ENCODE results near the gene RAPGEF1.

RAPGEF1 gene

DNA sequence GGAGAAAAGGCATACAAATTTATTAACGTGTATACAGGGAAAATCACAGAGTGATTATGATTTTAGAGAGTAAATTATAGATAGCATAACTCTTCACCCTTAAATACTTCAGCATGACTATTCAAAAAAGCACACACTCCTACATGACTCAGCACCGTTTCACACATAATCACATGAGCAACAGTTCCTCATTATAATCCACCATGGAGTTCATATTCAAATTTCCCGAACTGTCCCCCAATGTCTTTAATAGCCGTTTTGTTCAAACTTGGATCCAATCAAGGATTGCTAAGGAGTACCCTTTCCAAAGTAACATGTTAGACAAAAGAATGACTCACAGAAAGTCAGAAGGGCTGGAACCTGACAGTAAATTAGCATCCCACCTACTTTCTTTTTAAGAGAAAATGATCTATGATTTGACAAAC lies 32.1 kb downstream of the RAPGEF1 start:
- no peak for DNase-seq (ENCODE audit: low read depth, low spot score)

DNA sequence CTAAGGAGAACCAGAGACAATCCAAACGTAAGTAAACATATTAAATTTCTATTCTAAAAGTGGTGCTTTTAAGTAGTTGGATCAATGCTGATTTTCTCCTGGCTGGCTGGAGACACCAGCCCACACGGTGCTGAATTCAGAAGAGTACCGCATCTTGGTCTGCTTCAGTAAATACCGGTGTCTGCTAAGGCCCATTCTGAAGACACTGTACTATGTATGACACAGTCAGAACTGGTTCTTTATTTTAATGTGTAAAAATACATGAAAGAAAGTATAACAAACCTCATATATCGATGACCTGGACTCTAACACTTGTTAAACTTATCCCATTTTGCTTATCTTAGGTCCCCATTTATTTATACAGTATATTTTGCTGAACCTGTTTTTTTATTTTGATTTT lies 32.8 kb downstream of the RAPGEF1 start:
- DNase-seq (ENCODE audit: low read depth, low spot score), result no peak

DNA sequence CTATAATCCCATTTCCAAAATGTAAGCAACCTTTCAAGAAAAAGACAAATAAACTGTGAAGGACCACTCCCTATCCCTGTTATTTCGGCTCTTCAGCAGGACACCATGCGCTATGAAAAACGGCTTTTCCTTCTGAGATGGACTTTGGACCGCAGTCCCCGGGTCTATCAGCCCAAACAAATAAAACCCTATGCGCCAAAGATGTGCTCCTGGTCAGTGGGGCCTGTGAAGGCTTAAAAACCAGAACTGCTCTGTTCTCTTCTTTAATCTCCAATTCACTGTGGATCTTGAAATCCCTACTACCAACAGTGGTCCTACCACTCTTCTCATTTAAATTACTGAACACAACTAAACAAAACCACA lies 33.3 kb downstream of the RAPGEF1 start:
- DNase-seq (ENCODE audit: low read depth, low spot score), result no peak

DNA sequence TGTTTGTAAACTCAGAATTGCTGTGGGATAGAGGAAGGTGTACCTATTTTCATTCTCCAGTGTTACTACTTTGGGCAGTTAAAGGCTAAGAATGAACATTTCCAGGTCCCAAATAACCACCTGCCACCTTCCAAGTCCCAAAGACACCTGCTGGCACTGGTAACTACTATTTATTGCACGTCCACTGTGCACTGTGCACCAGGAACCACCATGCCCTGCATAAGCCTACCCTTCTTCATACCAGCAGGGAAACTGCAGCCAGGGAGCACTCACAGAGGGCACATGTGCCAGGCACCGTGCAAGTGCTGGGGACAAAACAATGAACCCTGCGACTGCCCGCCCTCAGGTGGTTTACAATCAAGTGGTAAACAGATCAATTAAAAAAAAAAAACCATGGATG lies 34.9 kb downstream of the RAPGEF1 start:
- no peak for DNase-seq (ENCODE audit: low read depth, low spot score)

DNA sequence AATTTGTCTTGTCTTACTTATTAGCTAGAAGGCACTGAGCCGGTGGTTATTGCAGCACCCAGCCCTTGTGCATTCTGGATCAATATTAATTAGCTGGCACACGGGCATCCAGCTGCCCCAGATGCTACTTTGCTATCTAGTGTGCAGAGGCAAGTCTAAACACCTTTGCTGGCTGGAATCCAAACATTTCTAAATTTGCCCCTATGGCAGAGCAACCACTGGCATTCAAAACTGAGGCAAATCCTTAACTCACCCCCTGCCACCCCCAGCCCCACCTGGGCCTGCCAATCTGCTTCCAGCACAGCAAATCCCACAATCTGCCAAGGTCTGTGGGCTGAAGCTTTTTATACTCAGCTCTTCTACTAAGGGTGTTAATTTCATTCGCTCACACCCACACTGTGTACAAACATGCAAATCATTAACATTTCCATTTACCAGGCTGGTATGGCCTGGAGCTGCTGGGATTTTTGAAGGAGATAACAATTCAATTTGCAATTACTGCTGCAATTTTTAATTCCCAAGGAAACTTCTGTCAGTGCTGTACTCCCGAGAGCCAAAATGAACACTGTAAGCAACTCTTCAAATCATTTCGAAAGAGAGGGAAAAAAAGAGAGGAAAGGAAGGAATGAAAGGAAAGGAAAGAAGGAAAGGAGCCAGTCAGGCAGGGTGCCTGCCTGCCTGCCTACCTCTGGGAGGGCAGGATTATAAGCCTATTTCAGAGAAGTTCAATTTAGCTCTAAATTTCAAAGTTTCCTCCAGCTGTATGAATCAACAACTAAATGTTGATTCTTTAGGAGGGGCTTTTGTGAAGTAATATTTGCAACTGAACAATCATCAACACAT lies 35.5 kb downstream of the RAPGEF1 start:
- no peak for DNase-seq (ENCODE audit: low read depth, low spot score)

DNA sequence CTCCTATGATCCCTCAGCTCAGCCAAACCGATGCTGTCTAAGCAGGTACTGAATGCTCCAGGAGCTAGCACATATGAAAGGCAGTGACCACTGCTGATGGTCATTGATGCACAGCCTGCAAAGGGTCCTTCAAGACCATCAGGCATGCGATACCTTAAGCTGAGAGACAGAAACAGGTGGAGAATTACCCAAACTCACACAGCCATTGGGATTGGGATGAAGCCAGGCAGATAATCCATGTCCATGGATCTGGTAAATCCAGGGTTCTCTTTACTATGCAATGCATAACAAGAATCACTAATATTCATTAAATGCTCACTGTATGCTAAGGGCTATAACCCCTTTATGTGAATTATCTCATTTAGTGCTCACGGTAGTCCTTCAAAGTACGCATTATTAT lies 36.2 kb downstream of the RAPGEF1 start:
- no peak for DNase-seq (ENCODE audit: low read depth, low spot score)

DNA sequence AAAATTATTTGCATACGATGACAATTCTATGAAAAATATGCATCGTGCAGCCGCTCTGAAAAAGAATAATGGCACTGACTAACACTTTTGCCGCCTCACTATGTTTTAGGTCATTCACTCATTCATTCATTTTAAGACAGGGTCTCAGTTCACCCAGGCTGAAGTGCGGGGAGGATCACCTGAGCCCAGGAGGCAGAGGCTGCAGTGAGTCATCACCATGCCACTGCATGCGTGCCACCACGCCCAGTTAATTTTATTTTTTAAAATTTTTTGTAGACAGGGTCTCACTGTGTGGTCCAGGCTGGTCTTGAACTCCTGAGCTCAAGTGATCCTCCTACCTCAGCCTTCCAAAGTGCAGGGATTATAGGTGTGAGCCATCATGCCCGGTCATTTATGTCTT lies 37.0 kb downstream of the RAPGEF1 start:
- DNase-seq (ENCODE audit: low read depth, low spot score), result no peak

DNA sequence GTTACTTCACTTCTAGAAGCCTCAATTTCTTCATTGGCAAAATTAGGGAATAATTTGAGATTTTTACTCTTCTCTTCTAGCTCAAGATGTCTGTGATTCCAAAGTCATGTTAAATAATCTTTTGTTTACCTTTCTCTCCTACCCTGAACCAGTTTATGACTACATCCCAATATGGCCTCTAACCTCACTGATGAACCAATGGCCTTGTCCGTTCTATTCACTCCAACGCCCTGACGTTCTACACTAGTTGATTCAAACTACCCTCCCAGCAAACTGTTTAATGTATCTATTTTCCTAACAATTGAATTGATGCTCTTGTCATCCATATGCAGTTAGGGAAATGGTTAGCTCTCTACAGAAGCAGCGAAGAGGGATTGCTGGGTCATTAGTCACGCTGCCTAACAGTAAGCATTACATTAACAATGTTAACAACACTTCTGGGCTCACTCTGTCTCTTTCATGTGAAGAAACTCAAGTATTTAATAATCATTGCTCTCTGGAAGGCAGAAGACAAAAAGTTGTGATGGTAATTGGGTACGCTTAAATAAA lies 38.0 kb downstream of the RAPGEF1 start:
- peak; percentile 83 for DNase-seq (ENCODE audit: low read depth, low spot score)

DNA sequence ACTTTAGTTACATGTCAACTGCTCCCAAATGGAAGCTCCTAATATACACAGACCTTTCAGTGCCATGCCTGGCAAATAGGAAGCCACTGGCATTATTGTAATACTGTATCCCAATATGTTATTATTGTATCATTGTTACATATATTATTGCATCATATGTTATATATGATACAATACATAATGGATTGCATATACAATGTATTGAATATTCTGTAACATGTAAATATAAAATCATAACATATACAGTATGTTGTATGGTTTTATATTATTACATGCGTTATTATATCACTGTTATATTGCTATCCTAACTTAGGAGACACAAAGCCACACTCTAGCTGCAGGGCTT lies 38.5 kb downstream of the RAPGEF1 start:
- DNase-seq (ENCODE audit: low read depth, low spot score), result no peak

DNA sequence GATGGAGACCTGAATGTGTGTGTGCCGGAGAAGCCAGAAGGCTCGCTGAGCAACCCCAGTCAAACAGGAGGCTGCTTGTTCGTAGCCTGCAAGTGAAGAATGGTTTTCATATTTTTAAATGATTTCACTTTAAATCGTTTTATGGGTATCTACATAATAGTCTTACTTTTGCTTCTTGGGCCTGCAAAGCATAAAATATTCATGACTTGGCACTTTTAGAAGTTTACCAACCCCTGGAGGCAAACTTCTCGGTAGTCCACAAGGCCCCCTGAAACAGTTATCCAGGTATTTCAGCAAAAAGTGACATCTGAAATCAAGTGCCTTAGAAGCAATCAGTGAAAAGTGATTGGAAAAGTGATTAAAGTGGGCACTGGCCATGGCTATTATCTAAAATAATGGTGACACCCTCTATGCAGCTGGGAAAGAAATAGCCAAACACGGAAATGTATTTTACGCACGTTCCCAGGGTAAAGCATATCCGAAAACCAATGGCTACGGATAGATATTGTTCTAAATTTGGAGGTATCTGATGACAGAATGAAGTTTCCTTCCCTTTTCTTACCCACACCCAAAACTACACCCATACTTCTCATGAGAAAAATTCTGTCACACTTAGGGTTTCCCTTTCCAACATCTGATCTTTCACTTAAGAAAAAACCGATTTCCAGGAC lies 39.0 kb downstream of the RAPGEF1 start:
- DNase-seq (ENCODE audit: low read depth, low spot score), result no peak

DNA sequence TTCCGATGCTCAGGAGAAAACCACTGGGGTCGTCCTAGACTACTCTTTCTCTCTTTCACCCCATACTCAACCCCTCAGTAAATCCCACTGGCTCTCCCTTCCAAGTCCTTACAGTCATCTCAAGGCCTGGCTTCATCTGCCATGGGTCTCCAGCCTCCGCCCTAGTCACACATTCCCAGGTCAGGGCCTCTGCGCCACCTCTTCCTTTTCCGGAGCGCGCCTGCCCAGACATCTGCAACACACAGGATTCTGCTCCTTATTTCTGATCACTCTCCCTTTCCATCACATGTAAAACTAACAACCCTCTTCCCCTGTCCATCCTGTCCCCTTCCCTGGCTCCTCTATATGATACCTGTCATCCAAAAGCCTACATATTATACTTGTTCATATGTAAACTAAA lies 39.8 kb downstream of the RAPGEF1 start:
- no peak for DNase-seq (ENCODE audit: low read depth, low spot score)

DNA sequence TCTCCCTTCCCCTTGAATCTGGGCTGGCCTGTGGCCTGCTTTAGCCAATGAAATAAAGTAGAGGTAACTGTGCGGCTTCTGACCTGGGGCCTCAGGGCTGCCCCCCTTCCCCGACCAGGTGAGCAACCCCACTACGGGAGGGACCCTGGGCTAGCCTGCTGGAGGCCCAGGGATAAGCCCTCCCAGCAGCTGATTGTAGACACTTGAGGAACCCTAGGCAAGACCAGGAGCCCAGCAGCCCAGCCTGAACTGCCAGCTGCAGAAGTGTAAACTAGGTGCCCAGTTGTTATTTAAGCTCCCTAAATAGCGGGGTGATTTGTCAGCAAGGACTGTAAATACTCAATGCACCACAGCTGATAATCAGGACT lies 41.3 kb downstream of the RAPGEF1 start:
- DNase-seq (ENCODE audit: low read depth, low spot score), result no peak

DNA sequence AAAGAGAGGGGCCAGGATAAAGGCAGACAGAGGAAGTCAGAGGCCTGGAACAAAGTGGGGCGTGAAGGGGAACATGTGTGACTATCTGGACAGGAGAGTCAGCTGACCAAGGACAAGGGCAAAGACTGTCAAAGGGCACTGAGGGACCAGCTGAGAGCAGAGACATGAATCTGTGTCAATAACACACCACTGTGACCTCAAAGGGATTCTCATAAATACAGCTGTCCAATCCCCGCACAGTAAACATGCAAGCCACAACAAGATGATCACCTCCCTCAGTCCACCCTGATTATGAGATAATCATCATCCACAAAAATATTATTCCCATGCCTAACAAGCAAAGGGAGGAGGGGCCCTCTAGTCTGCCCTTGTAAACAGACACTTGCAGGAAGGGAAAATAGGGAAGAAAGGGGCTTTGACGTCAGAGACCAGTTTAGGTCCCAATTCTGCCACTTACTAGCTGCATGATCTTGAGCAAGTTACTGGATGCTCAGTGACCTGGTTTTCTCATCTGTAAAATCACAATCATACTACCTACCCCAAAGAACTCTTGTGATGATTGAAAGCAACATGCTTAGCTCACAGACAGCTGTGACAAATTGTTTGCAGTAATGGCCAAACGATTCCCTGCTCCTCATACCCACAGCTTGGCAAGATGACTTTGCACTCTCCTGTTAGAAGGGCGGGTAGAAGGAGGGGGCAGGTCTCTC lies 41.8 kb downstream of the RAPGEF1 start:
- DNase-seq (ENCODE audit: low read depth, low spot score), result no peak

DNA sequence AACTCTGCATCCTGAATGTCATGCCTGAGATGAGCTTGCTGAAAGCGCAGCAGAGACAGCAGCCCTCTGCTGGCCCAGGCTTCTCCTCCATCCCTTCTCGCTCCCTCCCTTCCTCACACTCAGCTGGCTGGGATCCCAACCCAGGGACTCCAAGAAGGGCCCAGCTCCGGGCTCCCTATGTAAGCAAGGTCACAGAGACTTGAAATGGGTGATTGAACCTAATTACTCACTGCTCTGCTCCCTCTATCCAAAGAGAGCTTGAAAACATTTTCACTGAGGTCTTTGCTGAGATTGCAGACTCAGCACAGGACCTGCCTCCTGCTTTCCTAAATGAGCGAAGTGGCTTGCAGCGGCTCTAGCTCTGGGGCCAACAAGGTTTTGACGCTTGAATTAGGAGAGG lies 42.8 kb downstream of the RAPGEF1 start:
- no peak for DNase-seq (ENCODE audit: low read depth, low spot score)

DNA sequence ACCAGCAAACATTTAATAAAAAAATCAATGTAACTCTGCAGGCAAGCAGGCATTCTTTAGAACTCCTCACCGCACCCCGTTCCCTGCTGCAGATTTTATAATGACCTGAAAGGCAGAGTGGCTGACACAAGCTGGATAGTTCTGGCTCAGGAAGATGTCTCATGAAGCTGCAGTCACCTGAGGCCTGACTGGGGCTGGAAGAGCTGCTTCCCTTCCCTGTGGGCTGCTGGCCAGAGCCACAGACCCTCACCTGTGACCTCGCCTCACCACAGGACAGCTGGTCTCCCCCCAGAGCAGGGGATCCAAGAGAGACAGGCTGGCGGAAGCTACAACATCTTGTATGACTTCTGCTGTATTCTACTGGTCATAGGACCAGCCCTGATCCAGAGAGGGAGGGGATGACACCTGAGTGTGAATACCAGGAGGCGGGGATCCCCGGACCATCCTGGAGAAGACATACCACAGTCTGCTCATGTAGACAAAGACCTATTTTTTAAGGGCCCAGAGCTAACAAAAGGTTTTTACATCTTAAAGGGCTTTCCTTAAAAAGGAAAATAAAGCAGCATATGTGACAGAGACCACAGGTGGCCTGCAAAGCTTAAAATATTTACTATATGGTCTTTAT lies 43.9 kb downstream of the RAPGEF1 start:
- no peak for DNase-seq (ENCODE audit: low read depth, low spot score)

DNA sequence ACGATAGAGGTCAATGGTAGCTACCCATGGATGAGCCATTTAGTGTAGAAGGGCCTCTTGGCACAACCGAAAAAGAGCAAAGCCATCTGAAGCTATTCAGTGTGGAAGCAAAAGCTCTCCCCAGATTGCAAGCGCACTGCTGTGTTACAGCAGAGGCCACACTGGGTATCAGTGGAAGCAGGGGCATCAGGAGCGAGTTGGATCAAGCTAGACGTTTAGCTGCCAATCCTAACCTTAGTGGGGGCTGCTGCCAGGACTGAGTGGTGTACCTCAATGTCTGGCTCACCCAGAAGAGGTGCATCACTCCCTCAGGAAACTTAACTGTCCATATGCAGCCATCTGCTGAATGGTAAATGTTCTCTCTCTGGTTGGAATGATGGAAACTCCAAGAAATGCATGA lies 44.5 kb downstream of the RAPGEF1 start:
- DNase-seq (ENCODE audit: low read depth, low spot score), result no peak

DNA sequence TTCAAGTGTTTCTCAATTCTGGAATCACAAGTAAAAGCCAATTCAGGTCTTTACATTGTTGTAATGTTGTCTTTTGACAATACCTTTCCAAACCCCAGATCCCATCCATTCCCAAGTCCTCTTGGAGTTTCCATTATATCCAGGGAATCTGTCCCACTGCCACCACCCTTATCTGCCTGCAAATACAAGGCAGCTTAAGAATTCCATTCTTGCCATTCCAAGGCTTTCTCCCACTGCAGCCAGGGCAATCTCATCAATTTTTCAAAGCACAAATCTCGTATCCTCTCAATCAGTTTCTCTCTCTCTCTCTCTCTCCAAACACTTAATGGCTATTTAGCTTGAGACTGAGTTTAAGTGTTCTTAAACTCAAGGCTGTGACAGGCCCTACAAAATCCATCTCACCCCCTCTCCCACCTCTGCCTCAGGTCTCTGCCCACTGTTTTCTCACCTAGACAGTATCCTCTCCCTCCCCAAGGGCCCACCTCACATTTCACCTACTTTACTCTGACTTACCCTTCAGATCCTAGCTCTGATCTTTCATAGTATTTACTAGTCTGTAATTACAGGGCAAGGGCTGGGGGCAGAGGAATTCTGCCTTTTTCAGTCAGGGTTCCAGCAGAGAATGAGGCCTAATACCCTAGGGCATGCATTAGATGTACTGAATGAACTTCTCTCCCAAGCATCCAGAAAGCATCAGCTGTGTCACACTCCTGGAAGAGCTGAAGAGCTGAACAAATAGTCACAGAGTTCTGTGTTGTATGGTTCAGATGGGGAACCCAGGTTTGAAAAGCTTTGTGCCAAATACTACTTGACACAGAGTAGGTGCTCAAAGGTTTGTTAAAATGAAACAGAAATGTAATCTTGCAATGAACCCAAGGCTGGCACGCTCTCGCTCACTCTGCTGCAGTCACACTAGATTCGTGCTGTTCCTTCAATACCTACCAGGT lies 46.0 kb downstream of the RAPGEF1 start:
- no peak for DNase-seq (ENCODE audit: low read depth, low spot score)

DNA sequence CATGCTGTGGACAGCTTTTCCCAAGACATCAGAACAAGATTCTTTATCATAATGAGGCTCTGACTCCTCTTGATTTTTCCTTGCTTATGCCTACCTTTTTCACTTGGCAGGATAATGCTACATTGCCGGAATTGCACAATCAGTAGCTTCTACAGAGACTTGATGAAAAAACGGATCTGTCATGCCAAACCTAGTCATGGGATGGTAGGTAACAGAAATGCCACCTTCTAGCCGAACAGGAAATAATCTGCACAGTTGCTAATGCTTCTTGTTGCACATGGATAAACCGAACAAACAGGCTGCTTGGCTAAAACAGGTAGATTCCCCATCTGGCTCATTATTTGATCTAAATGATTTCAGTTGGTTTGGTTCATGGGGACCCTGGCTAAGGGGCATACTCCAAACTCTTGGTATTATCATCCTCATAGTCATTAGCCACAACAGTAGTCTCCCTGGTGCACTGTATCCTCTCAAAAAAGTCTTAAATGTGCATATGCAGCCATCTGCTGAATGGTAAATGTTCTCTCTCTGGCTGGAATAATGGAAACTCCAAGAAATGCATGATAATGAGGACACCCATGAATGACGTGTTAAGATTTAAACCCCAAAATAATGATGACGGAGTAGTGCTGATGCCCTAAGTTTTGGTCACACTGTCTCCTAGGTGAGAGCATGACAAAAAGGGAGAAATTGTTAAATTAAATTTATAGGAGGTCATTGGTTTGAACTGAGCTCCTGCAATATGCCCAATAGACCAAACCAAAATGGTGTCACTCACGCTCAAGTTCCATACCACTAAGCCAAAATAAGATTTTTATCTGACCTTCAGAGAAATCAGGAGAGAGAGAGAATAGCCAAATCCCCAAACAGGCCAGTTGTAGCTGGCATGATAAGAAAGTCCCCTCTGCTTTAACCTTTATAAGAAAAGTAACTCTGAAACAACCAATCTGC lies 47.0 kb downstream of the RAPGEF1 start:
- no peak for DNase-seq (ENCODE audit: low read depth, low spot score)

DNA sequence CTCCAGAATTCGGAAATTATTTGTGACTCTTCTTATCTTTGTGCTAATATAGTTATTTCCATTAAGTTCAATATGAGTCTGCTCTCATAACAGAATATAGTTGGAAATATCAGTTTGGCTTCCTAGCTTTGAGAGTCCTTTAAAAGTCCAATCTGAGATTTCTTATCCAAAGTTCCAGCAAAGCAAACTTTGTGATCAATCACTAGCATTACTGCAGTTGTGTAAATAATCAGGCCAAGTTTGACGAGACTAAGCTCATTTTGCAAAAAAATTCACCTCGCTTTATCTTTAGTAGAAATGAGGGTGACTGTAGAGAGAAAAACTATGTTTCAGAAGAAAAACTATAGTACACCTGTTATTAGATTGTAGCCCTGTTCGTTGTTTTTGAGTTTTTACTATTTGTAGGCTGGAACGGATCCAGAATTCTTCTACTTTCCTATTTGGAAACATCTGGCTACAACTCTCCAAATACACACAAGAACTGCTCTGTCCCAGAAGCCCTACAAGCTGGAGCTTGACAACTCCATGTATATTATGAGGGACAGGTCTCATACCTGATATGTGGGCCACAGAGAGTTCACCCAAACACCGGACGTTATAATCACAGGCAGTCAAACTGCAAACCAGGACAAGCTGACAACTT lies 47.8 kb downstream of the RAPGEF1 start:
- no peak for DNase-seq (ENCODE audit: low read depth, low spot score)

All from iPS DF 19.7 (cell line).